ENCODE results near the gene LAMB3.
A peak's percentile ranks its signal among the peaks of the same experiment; 100 is the strongest.

The LAMB3 gene

DNA sequence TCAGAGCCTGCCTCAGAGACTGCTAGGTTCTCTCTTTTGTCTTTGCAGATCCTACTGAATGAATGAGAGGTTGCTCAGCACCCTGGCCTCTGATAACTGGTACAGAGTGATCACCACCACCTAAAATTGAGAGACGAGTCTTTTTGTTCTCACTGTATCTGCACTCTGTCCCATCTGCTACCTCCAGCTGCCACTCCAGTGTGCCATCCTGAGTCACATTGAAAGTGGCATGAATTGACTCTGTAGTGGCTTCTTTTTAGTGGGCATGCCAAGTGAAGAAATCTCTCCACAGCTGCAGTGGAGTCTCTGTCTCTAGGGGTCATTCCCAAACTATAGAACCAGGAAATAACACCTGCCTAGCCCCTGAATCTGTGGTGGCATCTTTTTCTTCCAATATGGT is 54.0 kb downstream of the LAMB3 start:
- DNase-seq (ENCODE audit: low read depth in 2 of 2) = no peak
- H3K4me3 ChIP-seq (replicated peaks in 1 of 2; ENCODE audit: low read depth in 2 of 2, low read length in 2 of 2) = no peak overlapping the region
- TF ChIP-seq, protein P1, sequence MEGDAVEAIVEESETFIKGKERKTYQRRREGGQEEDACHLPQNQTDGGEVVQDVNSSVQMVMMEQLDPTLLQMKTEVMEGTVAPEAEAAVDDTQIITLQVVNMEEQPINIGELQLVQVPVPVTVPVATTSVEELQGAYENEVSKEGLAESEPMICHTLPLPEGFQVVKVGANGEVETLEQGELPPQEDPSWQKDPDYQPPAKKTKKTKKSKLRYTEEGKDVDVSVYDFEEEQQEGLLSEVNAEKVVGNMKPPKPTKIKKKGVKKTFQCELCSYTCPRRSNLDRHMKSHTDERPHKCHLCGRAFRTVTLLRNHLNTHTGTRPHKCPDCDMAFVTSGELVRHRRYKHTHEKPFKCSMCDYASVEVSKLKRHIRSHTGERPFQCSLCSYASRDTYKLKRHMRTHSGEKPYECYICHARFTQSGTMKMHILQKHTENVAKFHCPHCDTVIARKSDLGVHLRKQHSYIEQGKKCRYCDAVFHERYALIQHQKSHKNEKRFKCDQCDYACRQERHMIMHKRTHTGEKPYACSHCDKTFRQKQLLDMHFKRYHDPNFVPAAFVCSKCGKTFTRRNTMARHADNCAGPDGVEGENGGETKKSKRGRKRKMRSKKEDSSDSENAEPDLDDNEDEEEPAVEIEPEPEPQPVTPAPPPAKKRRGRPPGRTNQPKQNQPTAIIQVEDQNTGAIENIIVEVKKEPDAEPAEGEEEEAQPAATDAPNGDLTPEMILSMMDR (IDR thresholded peaks at IDR 0.05; ENCODE audit: low read depth, low read length) = no peak

DNA sequence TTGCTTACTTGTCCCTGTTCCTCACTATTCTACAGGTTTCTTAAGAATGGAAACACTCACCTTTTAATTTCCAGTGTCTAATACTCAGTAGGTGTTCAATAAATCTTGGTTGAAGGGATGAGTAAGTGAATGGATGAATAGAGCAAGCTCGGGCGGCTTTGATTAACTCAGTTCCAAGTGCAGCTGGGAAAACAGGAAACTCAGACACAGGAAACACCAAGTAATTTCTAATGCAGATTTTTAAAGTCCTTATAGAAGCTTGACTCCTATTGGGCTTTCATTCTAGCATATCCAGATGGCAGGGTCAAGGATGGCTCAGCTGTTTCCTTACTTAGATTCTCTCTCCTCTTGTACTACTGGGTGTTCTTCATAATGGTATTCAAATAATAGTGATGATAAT is 54.7 kb downstream of the LAMB3 start:
- TF ChIP-seq, protein P1 (IDR thresholded peaks at IDR 0.05; ENCODE audit: low read depth, low read length) = no peak

DNA sequence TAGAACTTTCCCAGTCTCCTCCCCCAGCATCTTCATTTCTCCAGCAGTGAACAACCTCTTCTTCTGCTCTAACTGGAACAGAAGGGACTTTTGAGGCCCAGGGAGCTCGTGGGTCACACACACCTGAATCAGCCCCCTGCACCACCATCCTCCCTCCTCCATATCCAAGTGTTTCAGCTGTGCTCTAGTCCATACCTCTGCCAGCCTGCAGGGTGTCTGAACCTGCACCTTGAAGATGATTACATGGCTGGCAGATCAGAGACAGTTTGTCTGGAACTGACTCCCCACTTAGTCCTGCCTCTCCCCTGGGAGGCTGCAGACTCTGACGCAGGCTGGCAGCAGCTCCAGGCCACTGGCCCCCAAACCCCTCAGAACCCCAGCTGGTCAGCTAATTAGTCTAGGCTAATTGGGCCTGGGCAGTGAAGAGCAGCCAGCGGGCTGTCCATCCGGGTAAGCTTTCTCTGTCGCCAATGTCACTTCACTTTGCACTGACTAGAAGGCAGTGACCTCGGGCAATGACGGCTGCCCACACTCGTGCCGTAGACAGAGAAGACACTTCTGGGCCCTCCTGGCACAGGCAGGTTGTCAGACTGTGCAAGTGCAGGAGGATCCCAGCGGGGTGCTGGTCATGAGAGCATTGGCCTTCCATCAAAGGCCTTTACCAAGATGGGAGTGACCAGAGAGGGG is 56.5 kb downstream of the LAMB3 start:
- no peak for DNase-seq (ENCODE audit: low read depth in 2 of 2)
- no peak overlapping the region for H3K4me3 ChIP-seq (replicated peaks in 1 of 2; ENCODE audit: low read depth in 2 of 2, low read length in 2 of 2)
- TF ChIP-seq, protein P1 (IDR thresholded peaks at IDR 0.05; ENCODE audit: low read depth, low read length) = no peak

More for the DNA sequence above, 54.7 kb downstream of the LAMB3 start:
- H3K4me3 ChIP-seq (replicated peaks in 1 of 2; ENCODE audit: low read depth in 2 of 2, low read length in 2 of 2) = no peak overlapping the region
- peak in 1 of 2 donors; percentile 16 for DNase-seq (ENCODE audit: low read depth in 2 of 2)

DNA sequence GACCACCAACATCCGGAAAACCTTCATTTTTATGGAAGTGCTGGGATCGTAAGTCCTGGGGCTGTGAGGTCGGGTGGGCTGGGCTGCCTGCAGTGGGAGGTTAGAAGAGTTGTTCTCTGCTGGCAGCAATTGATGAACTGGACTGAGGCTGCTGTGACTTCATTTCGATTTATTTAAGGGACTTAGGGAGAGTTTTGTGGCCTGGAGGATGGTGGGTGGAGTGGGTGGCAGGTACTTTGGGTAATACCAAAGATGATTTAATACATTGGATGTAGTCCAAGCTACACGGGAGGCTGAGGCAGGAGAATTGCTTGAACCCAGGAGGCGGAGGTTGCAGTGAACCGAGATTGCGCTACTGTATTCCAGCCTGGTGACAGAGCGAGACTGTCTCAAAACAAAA is 57.2 kb downstream of the LAMB3 start:
- H3K4me3 ChIP-seq (replicated peaks in 1 of 2; ENCODE audit: low read depth in 2 of 2, low read length in 2 of 2) = no peak overlapping the region
- no peak for DNase-seq (ENCODE audit: low read depth in 2 of 2)
- TF ChIP-seq, protein P1 (IDR thresholded peaks at IDR 0.05; ENCODE audit: low read depth, low read length) = no peak

DNA sequence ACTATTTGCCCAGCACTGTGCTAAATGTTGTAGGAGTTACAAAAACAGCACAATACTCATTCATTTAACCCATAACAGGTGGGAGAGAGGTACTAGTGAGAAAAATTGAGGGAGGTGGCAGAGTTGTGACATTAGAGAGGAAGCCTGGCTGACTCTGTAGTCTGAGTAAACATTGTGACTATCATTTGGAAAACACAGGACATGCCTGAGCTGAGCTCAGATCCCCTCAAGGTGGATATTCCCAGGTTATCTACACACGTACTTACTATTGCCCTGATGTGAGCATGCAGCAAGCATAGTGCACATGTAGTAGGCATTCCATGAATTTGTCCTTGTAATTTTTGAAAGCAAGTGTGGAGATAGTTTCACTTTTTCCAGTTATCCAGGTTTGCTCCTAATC is 57.8 kb downstream of the LAMB3 start:
- no peak for DNase-seq (ENCODE audit: low read depth in 2 of 2)
- no peak overlapping the region for H3K4me3 ChIP-seq (replicated peaks in 1 of 2; ENCODE audit: low read depth in 2 of 2, low read length in 2 of 2)
- TF ChIP-seq, protein P1 (IDR thresholded peaks at IDR 0.05; ENCODE audit: low read depth, low read length) = no peak

DNA sequence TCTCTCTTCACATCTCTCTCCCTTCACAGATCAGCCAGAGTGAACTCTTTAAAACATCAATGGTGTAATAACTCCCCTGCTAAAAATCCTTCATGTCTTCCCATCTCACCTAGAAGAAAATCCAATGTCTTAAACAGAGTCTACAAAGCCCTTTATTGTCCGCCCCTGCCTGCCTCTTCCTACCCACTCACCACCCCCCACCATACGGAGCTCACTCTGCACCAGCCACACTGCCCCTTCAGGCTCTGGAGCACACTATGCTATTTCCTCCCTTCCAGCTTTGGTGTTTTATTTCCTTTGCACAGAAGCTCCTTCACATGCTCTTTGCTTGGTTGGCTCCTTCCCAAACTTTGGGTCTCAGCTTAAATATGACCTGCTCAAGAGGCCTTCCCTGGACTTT is 58.5 kb downstream of the LAMB3 start:
- no peak for DNase-seq (ENCODE audit: low read depth in 2 of 2)
- TF ChIP-seq, protein P1 (IDR thresholded peaks at IDR 0.05; ENCODE audit: low read depth, low read length) = no peak
- H3K4me3 ChIP-seq (replicated peaks in 1 of 2; ENCODE audit: low read depth in 2 of 2, low read length in 2 of 2) = no peak overlapping the region

DNA sequence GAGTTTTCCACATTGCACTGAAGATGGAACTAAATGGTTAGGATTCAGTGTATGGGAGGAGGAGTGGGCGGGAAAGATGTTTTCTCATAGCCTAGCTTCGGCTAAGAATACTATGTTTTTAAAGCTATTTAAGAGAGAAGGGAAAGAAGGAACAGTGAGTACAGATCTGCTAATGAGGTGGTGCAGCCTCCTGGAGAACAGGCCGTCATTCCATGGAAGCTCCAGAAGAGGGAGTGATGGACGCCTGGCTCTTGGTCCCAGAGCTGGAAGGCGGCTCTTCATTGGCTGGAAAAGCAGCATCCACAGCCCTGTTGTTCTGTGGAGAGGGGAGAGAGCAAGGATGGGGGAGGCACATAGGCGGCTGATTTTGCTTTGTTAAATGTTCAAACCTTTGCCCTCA is 61.8 kb downstream of the LAMB3 start:
- TF ChIP-seq, protein P1 (IDR thresholded peaks at IDR 0.05; ENCODE audit: low read depth, low read length) = peak; percentile 46
- peak in 1 of 2 donors; percentile 23 for DNase-seq (ENCODE audit: low read depth in 2 of 2)

More for the DNA sequence above, 61.8 kb downstream of the LAMB3 start:
- H3K4me3 ChIP-seq (replicated peaks in 1 of 2; ENCODE audit: low read depth in 2 of 2, low read length in 2 of 2) = no peak overlapping the region
